SW480 (cell line): ENCODE results near the gene TOR1AIP1.
"Not testable (repeated sequence)": the region's sequence is repeated elsewhere in the genome, so short reads cannot be mapped to it uniquely, and the experiment has no call there.

Experiments used
- DNase-seq: peaks from one replicate; pipeline ENCODE4 v3.0.0-alpha.2; 2016; ENCODE audit warnings: low spot score

TOR1AIP1 gene, protein sequence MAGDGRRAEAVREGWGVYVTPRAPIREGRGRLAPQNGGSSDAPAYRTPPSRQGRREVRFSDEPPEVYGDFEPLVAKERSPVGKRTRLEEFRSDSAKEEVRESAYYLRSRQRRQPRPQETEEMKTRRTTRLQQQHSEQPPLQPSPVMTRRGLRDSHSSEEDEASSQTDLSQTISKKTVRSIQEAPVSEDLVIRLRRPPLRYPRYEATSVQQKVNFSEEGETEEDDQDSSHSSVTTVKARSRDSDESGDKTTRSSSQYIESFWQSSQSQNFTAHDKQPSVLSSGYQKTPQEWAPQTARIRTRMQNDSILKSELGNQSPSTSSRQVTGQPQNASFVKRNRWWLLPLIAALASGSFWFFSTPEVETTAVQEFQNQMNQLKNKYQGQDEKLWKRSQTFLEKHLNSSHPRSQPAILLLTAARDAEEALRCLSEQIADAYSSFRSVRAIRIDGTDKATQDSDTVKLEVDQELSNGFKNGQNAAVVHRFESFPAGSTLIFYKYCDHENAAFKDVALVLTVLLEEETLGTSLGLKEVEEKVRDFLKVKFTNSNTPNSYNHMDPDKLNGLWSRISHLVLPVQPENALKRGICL

GRCh38 chr1:179882253-179883039 lies at the start of gene TOR1AIP1:
Gene TOR1AIP1 (plus strand): TSS chr1:179882285. CDS start chr1:179882503, 218 bp downstream.
- DNase-seq: peak; percentile 94

DNA sequence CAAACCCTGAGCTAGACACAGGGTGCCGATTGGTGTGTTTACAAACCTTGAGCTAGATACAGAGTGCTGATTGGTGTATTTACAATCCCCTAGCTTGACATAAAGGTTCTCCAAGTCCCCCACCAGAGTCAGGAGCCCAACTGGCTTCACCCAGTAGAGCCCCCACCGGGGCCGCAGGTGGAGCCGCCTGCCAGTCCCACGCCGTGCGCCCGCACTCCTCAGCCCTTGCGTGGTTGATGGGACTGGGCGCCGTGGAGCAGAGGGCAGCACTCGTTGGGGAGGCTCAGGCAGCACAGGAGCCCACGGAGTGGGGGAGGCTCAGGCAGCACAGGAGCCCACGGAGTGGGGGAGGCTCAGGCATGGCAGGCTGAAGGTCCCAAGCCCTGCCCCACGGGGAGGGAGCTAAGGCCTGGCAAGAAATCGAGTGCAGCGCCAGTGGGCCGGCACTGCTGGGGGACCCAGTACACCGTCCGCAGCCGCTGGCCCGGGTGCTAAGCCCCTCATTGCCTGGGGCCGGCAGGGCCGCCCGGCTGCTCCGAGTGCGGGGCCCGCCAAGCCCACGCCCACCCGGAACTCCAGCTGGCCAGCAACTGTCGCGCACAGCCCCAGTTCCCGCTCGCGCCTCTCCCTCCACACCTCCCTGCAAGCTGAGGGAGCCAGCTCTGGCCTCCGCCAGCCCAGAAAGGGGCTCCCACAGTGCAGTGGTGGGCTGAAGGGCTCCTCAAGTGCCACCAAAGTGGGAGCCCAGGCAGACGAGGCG lies 45.2 kb upstream of the TOR1AIP1 start:
- not testable (repeated sequence) for DNase-seq

DNA sequence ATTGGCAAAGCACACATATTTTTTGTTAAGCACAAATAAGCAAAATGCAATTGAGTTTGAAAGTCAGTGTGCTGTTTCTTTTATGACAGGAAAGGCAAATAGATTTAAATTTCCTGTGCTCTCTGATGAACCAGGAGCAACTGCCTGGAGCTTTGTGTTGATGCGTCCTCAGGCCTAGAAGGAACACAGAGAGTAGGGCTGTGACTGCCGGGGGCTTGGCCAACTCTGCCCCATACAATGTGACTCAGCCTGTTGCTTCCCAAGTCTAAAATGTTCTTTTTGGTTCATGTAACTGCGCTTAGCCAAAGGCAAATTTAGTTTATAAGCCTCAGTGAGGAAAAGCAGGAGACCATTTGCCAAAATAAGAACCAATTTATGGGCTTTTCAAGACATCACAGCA lies 42.0 kb upstream of the TOR1AIP1 start:
- DNase-seq: no peak

DNA sequence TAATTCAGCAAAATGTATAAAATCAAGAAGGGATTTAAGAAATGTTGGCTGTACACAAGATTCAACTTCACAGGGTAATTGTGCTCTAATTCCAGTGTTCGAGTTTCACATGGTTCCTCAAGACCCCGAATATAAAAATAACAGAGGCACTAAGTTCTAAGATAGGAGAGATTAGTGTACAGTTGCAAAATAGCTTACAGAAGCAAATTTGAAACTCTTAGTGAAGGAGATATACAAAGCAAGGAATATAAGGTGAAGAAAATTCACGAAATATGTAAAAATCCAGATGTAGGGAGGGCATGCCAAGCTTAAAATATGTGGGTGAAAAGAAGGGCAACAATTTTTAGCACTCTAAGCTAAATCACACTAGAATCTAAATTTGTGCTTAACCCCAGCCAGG lies 33.9 kb upstream of the TOR1AIP1 start:
- DNase-seq: no peak

- DNase-seq: peak; percentile 81
Observed at GRCh38 chr1:179853102-179853501, 29.0 kb upstream of the TOR1AIP1 start.

- DNase-seq: not testable (repeated sequence)
Observed at GRCh38 chr1:179855831-179856230, 26.3 kb upstream of the TOR1AIP1 start.

- no peak for DNase-seq
Observed at GRCh38 chr1:179856296-179856695, 25.8 kb upstream of the TOR1AIP1 start.

DNA sequence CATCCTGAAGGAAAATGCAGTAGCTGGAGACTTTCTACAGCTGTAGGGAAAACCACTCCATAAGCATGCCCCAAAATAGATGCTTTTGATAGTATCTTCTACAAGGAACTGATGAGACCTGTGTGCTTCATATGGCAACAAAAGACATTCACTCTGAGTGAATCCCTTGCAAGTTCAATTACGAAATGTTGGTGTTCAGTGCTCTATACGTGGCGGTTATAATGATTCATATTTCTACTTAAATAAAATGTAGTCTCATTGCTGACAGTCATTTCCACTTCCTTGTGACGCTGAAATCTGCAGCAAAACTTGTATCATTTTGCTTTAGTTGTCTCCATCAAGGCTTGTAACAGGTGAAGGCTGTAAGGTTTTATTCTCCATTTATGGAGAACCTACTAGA lies 25.1 kb upstream of the TOR1AIP1 start:
- no peak for DNase-seq

GRCh38 chr1:179860652-179861051 lies 21.4 kb upstream of the TOR1AIP1 start:
- no peak for DNase-seq

DNA sequence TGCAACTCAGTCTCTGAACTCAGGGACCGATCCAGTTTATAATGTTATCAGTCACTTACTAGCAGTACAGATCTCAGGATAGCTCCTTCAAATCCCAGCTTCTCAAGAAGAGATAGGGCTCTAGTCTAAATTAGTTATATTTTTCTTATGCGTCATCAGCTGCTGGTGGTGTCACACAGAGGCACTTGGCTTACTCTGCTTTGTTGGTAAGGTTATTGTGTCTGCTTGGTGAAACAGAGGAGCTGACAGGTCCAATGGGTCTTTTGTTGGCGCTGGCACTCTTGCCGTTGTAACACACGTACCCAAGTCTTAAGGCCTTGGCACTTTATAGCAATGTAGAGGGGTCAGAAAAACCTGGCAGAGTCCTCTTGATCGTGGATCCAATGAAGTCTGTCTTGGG lies 16.7 kb upstream of the TOR1AIP1 start:
- DNase-seq: no peak

DNA sequence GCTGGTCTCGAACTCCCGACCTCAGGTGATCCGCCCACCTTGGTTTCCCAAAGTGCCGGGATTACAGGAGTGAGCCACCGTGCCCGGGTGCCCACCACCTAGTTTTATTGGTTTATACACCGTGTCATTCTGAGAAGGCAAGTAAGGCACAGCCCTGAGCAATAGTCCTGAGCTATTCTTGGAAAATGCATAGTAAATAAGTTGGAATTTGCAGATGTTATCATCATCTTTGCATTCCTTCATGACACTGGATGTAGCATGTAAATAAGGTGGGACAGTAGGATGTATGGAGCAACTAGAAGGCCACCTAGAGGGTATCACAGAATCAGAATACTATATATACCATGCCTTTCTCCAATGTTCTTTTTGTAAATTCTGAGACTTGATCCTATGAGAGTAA lies 15.5 kb upstream of the TOR1AIP1 start:
- DNase-seq: no peak

- DNase-seq: peak; percentile 54
Observed at GRCh38 chr1:179867493-179868330, 14.4 kb upstream of the TOR1AIP1 start.

DNA sequence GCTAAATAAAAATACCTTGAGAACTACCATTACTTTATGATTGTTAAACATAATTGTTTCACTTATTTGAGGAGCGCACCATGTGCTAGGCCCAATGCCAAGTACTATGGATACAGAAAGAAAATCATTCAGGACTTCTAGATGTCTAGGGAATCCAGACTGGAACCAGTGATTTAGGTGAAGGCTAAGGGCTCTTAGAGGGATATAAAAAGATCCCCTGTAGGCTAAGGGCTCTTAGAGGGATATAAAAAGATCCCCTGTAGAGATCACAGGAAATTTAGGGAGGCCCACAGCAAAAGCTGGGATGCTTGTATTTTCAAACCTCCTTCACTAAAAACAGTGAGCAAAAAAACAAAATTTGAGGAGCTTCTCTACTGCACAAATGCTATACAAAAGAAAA lies 11.2 kb upstream of the TOR1AIP1 start:
- no peak for DNase-seq

- no peak for DNase-seq
Observed at GRCh38 chr1:179871940-179872339, 10.1 kb upstream of the TOR1AIP1 start.

DNA sequence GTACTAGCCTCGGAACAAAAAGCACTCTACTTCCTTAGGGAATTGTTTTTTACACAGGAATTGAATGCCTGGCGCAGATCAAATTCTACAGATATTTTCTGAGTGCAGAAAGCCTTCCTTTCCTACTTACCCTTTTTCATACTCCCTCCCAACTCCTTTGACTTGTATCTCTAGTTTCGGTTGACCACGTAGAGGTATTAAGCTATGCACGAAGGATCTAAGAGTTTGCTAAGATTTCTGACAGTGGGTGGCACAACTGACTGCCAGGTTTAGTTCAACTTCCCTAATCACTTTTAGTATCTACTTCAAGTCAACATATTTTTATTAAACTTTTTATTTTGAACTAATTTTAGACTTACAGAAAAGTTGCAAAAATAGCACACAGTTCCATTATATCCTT lies 9.5 kb upstream of the TOR1AIP1 start:
- DNase-seq: no peak

DNA sequence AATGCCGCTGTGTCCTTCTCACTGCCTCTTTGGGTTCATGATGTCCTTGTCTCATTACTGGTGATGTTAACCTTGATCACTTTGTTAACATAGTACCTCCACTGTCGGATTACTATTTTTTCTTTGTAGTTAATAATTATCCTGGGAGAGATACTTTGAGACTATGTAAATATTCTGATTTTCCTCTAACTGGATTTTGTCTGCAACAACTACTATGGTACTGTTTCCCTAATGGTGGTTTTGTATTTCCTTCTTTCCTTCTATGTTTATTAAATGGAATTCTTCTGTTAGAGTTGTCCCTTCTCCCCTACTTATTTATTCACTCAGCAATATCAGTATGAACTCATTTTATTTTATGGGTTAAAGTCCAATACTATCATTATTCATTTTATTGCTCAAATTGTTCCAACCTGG lies 8.6 kb upstream of the TOR1AIP1 start:
- DNase-seq: no peak

DNA sequence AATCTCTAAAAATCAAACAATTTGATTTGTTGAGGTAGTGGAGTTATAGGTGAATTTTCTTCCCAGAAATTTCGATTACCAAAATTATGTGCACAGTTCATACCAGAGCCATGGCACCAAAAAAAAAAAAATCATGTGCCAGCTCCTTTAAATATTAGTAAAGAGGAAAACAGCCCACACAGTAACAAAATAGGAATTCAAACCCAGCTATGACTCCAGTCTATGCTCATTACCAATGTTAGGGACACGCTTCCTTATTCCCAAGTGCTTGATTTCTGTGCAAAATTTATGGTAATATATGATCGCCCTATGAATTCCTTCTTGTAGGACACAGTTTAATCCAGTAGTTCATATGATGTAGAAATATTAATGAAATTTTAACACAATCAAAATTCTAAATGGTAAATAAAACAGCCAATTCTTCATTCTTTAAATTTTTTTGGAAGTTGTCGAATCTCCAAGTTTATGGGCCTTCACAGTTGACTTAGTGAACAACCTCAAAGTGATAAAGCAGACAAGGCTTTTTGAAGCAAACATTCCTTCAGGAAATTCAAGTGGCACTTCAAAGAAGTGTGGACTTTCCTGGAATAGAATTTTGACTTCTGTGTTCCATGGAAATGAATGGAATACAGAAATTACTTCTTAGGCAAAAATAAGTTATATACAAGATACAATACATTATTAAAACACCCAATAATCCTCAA lies 6.3 kb upstream of the TOR1AIP1 start:
- no peak for DNase-seq

- peak; percentile 59 for DNase-seq
Observed at GRCh38 chr1:179876300-179876715, 5.8 kb upstream of the TOR1AIP1 start.

DNA sequence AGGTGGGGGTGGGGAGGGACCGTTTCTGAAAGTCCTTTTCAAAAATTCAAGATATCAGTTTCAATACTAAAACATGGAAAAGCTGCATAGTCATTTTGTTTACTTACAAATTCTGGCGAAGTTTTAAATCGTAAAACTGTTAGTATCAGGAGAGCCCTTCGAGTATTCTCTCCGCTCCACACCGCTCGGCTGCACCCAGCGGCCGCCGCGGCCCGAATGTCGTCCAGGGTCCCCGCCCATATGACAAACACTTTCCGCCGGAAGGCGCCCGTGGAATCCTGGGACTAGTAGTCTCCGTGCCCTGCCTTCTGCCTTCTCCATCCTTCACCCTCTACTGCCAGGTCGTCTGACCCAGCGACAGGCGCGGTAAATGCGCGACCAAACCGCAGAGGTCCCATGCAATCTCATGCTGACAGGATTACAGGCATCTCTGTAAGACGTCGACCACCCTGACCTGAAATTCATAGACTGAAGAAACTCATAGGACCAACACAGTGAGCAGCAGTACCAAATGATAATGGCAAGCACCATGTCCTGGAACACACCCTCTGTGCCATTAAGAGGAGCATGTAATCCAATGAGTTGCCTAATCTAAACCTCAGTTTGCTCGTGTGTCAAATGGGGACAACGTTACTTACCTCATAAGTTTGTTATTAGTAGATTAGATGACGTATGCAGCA lies 4.4 kb upstream of the TOR1AIP1 start, which contains the start of gene TOR1AIP2:
Gene TOR1AIP2, minus strand, starts transcription at position 218 of the 680 bp plus-strand sequence. CDS start 25,138 bp downstream, outside the sequence.
- DNase-seq: peak; percentile 86

DNA sequence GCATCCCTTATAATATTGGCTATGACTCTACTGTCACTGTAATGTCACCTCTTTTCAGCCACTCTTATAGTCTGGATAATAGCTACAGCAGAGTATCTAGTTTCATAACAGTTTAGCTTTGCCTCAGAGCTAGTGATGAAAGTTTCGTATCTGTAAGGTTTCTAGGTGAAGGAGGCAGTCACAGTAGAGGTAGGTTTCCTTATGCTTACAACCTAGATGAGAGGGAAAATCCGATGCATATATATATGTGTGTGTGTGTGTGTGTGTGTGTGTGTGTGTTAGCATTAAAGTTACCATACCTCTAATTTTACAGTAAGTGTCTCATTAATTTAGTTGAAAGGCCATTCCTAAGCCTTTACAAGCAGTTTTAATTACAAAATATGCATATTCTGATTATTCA lies 2.3 kb upstream of the TOR1AIP1 start:
- no peak for DNase-seq
